HEK293 (cell line): ENCODE results near the gene FKRP.

ENCODE experiments used
- CTCF ChIA-PET: fragments of 350-600 bp; formaldehyde crosslinking; extraction: SDS; loops from one replicate; lab custom pipeline; 2021; ENCODE audit warnings: antibody characterized with exemption; lab: Yijun Ruan, JAX
- POLR2A ChIA-PET: fragments of 300-600 bp; formaldehyde crosslinking; extraction: SDS; loops from one replicate; lab custom pipeline; 2020; ENCODE audit warnings: antibody characterized with exemption, inconsistent platforms; lab: Yijun Ruan, JAX
- H3K27ac ChIP-seq: fragments of 200-500 bp; sonication (Bioruptor generic); 2 replicates; pipeline ENCODE4 v1.5.1; 2014; ENCODE audit warnings: low read depth, low read length, control low read depth, inconsistent platforms; ENCODE audit errors: extremely low read depth
- H3K36me3 ChIP-seq, 2 experiments: fragments of 200-500 bp in 1 of 2; sonication (Bioruptor generic) in 1 of 2; 1 replicate in 1 of 2; 2 replicates in 1 of 2; pipeline ENCODE4 v1.5.1; 2014 to 2017; ENCODE audit warnings: inconsistent platforms in 2 of 2, low read length in 2 of 2; ENCODE audit not compliant: control insufficient read depth in 2 of 2, insufficient read depth in 1 of 2
- H3K4me1 ChIP-seq: fragments of 200-500 bp; sonication (Bioruptor generic); 2 replicates; pipeline ENCODE4 v1.5.1; 2014; ENCODE audit warnings: mild to moderate bottlenecking, low read length, inconsistent platforms; ENCODE audit not compliant: control insufficient read depth, insufficient read depth
- H3K4me3 ChIP-seq: 2 replicates; pipeline ENCODE4 v1.5.1; 2011; ENCODE audit warnings: low read depth, mild to moderate bottlenecking, control low read depth, low read length, moderate library complexity
- H3K9me3 ChIP-seq: fragments of 200-500 bp; sonication (Bioruptor generic); 2 replicates; pipeline ENCODE4 v1.5.1; 2014; ENCODE audit warnings: low read depth, low read length, inconsistent platforms; ENCODE audit not compliant: control insufficient read depth, insufficient read depth
- BCL11A ChIP-seq: fragments of 450-650 bp; formaldehyde crosslinking; IDR thresholded peaks from 2 replicates; pipeline ENCODE4 v1.5.1; 2016; ENCODE audit warnings: low read depth, missing biosample characterization, missing genetic modification characterization
- CTCF ChIP-seq: fragments of 450-650 bp; formaldehyde crosslinking; IDR thresholded peaks from 2 replicates; pipeline ENCODE4 v1.5.1; 2016; ENCODE audit warnings: missing biosample characterization, missing genetic modification characterization
- PATZ1 ChIP-seq: fragments of 450-650 bp; formaldehyde crosslinking; IDR thresholded peaks from 2 replicates; pipeline ENCODE4 v1.5.1; 2016; ENCODE audit warnings: missing biosample characterization, missing genetic modification characterization
- PBX3 ChIP-seq: sonication (generic); formaldehyde crosslinking; IDR thresholded peaks from 2 replicates; pipeline ENCODE4 v1.8.1; 2022; ENCODE audit warnings: mild to moderate bottlenecking, moderate library complexity, missing genetic modification reagents
- SCRT2 ChIP-seq: fragments of 450-650 bp; formaldehyde crosslinking; IDR thresholded peaks from 2 replicates; pipeline ENCODE4 v1.5.1; 2016; ENCODE audit warnings: missing biosample characterization, missing genetic modification characterization
- ZBTB21 ChIP-seq: fragments of 450-650 bp; formaldehyde crosslinking; IDR thresholded peaks from 2 replicates; pipeline ENCODE4 v1.5.1; 2017; ENCODE audit warnings: missing biosample characterization, missing genetic modification characterization
- ZEB2 ChIP-seq: fragments of 450-650 bp; formaldehyde crosslinking; IDR thresholded peaks from 2 replicates; pipeline ENCODE4 v1.5.1; 2016; ENCODE audit warnings: missing biosample characterization, missing genetic modification characterization
- ZNF138 ChIP-seq: fragments of 450-650 bp; formaldehyde crosslinking; IDR thresholded peaks from 2 replicates; pipeline ENCODE4 v1.5.1; 2016; ENCODE audit warnings: missing biosample characterization, missing genetic modification characterization, borderline replicate concordance
- ZNF175 ChIP-seq: fragments of 450-650 bp; formaldehyde crosslinking; IDR thresholded peaks from 2 replicates; pipeline ENCODE4 v1.5.1; 2016; ENCODE audit warnings: missing biosample characterization, missing genetic modification characterization
- ZNF214 ChIP-seq: fragments of 450-650 bp; formaldehyde crosslinking; IDR thresholded peaks from 2 replicates; pipeline ENCODE4 v1.5.1; 2017; ENCODE audit warnings: missing biosample characterization, mild to moderate bottlenecking, missing genetic modification characterization, borderline replicate concordance
- ZNF26 ChIP-seq: fragments of 450-650 bp; formaldehyde crosslinking; IDR thresholded peaks from 2 replicates; pipeline ENCODE4 v1.5.1; 2016; ENCODE audit warnings: missing biosample characterization, missing genetic modification characterization
- ZNF433 ChIP-seq: fragments of 450-650 bp; formaldehyde crosslinking; IDR thresholded peaks from 2 replicates; pipeline ENCODE4 v1.5.1; 2016; ENCODE audit warnings: missing biosample characterization, missing genetic modification characterization, low read depth
- ZNF488 ChIP-seq: fragments of 450-650 bp; formaldehyde crosslinking; IDR thresholded peaks from 2 replicates; pipeline ENCODE4 v1.5.1; 2016; ENCODE audit warnings: missing biosample characterization, missing genetic modification characterization
- ZNF580 ChIP-seq: fragments of 450-650 bp; formaldehyde crosslinking; IDR thresholded peaks from 2 replicates; pipeline ENCODE4 v1.5.1; 2016; ENCODE audit warnings: missing biosample characterization, missing genetic modification characterization
- ZNF600 ChIP-seq: fragments of 450-650 bp; formaldehyde crosslinking; IDR thresholded peaks from 2 replicates; pipeline ENCODE4 v1.5.1; 2016; ENCODE audit warnings: missing biosample characterization, missing genetic modification characterization
- ZNF654 ChIP-seq: fragments of 450-650 bp; formaldehyde crosslinking; IDR thresholded peaks from 2 replicates; pipeline ENCODE4 v1.5.1; 2016; ENCODE audit warnings: low read depth, missing biosample characterization, missing genetic modification characterization
- ZNF670 ChIP-seq: fragments of 450-650 bp; formaldehyde crosslinking; IDR thresholded peaks from 2 replicates; pipeline ENCODE4 v1.5.1; 2016; ENCODE audit warnings: missing biosample characterization, missing genetic modification characterization, low read depth
- ZSCAN5A ChIP-seq: fragments of 450-650 bp; formaldehyde crosslinking; IDR thresholded peaks from 2 replicates; pipeline ENCODE4 v1.5.1; 2016; ENCODE audit warnings: missing biosample characterization, missing genetic modification characterization

Gene FKRP

GRCh38 chr19:46748325-46749109 is 2.7 kb downstream of the FKRP start:
- Histone ChIP-seq H3K4me3 (no peak overlapping the region), H3K27ac (no peak overlapping the region), H3K36me3 (peaks cover 21 to 32% of the 10 kb centered on the region in 2 experiments; a peak in 2 of 3 replicates), H3K9me3 (no peaks in the 10 kb centered on the region), H3K4me1 (peaks cover 6% of the 10 kb centered on the region)
- TF ChIP-seq ZNF654 (tag by site-specific recombination), result peak; percentile 32; the same call in 1 of the 2 replicates
- TF ChIP-seq ZBTB21 (tag by site-specific recombination), result no peak
- no peak for TF ChIP-seq ZEB2
- TF ChIP-seq SCRT2 (tag by site-specific recombination), result peak; percentile 64
- TF ChIP-seq ZNF600 (tag by site-specific recombination), result no peak
- TF ChIP-seq ZNF488 (tag by site-specific recombination), result no peak
- no peak for TF ChIP-seq ZNF175 (tag by site-specific recombination)
- TF ChIP-seq PATZ1 (tag by site-specific recombination), result peak; percentile 15; the same call in 1 of the 2 replicates
- no peak for TF ChIP-seq ZNF138 (tag by site-specific recombination)
- TF ChIP-seq ZNF26 (tag by site-specific recombination), result no peak
- TF ChIP-seq ZNF214 (tag by site-specific recombination), result no peak
- peak; percentile 75 for TF ChIP-seq CTCF (tag by site-specific recombination)
- peak; percentile 63; the same call in 1 of the 2 replicates for TF ChIP-seq ZNF580 (tag by site-specific recombination)
- no peak for TF ChIP-seq PBX3 (CRISPR knock-in tag)
- no peak for TF ChIP-seq BCL11A (tag by site-specific recombination)
- no peak for TF ChIP-seq ZNF670 (tag by site-specific recombination)
- TF ChIP-seq ZSCAN5A (tag by site-specific recombination), result no peak
- TF ChIP-seq ZNF433, result no peak
- CTCF ChIA-PET, result interaction anchor here (0.5 to 5.6 kb wide), 18 partner anchors 10 to 185 kb away, joined by 3 to 35 read pairs (median 4); partner anchors contain the start of gene SLC1A5
- POLR2A ChIA-PET, result interaction anchor here (0.6 kb wide), 1 partner anchor 45 kb away, joined by 3 read pairs; no protein-coding TSS in a partner anchor
